Prostate gland (tissue), 2 donors: ENCODE data around the gene NEURL1. TPM values are rescaled to one million over a fixed set of nuclear protein-coding genes. Genes with fewer than 3 reads are reported as not detected.

Experiments used
- DNase-seq: peaks from one replicate; pipeline ENCODE4 v3.0.0-alpha.2; 2019; ENCODE audit warnings: low spot score
- H3K27ac ChIP-seq, 2 donors: fragments of 200-600 bp; sonication (generic); 2 replicates each; pipeline ENCODE4 v1.5.1; 2017 to 2019
- H3K27me3 ChIP-seq: fragments of 200-600 bp; sonication (generic); replicated peaks from 2 replicates; pipeline ENCODE4 v1.5.1; 2019; ENCODE audit not compliant: insufficient read depth
- H3K36me3 ChIP-seq, 2 donors: fragments of 200-600 bp; sonication (generic); 1 replicate in 1 of 2; 2 replicates in 1 of 2; pipeline versions ENCODE4 v1.5.1 to v1.8.1; 2017 to 2019
- H3K4me1 ChIP-seq: fragments of 200-600 bp; sonication (generic); replicated peaks from 2 replicates; pipeline ENCODE4 v1.5.1; 2019
- H3K4me3 ChIP-seq, 2 donors: fragments of 200-600 bp; sonication (generic); 2 replicates each; pipeline ENCODE4 v1.5.1; 2017 to 2019
- H3K9me3 ChIP-seq: fragments of 200-600 bp; sonication (generic); 2 replicates; pipeline ENCODE4 v1.5.1; 2017
- POLR2A ChIP-seq: fragments of 450-650 bp; IDR thresholded peaks from one replicate; pipeline ENCODE4 v1.6.1; 2016; ENCODE audit warnings: antibody characterized with exemption, mild to moderate bottlenecking
- POLR2AphosphoS5 ChIP-seq: sonication (generic); formaldehyde crosslinking; IDR thresholded peaks from one replicate; pipeline ENCODE4 v1.6.1; 2017; ENCODE audit warnings: antibody characterized with exemption
- WGBS: methylation state at CpG from one replicate; pipeline ENCODE4 v1.1.5; 2018; 5-methylcytosine and 5-hydroxymethylcytosine counted together
- intact Hi-C: fragments of 100-400 bp; cut with DNase I; formaldehyde crosslinking; loops from one replicate; pipeline ENCODE4 v1.14.2; 2022
- total RNA-seq, 2 donors: library from RNA; depleted of rRNA; stranded (reverse); fragments of >200 nt; gene quantifications; one replicate each; pipeline ENCODE4 v1.1.0, GENCODE V29; 2016
- TF ChIP-seq, protein P1 (sequence below), 4 experiments: fragments of 200-600 bp in 2 of 4; fragments of 450-650 bp in 2 of 4; sonication (generic) in 2 of 4; IDR thresholded peaks; 1 replicate in 3 of 4; 2 replicates in 1 of 4; pipeline ENCODE4 v1.5.1; 2016 to 2019; ENCODE audit warnings: antibody characterized with exemption in 4 of 4, mild to moderate bottlenecking in 2 of 4, moderate library complexity in 2 of 4

Gene NEURL1
- total RNA-seq, 2 donors from 2014 or later = 0.96 to 10.5 TPM

DNA sequence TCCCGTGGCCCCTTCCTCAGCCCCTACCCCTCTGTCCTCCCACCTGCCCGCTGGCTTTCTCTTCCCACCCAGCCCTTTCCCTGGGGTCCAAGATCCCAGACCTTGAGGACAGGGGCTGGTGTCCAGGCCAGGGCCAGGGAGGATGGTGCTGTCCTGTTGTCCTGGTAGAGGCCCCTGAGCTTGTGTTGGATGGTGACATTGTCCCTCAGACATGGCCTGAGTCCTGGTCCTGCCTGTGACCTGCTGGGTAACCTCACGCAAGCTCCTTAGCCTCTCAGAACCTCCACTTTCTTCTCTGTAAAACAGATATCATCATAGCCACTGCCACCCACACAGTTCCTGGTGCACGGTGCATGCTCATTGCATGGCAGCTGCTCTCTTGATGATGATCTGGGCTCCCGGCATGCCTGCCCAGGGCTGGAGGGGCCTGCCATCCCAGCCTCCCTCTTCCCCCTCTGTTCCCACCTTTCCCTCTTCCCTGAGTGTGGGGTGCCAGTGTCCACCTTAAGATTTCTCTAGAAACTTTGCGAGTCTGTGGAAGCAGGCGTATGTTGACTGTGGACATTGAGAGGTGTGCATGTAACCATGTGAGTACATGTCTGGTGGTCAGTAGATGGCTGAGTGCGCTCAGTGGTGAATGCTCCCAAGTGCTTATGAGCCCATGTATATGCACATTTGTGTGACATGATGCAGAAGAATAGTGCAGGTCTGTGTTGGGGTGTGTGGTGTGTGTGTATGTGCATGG, 60.4 kb downstream of the NEURL1 start:
- no peaks in the 10 kb centered on the region for H3K9me3 ChIP-seq
- H3K36me3 ChIP-seq = no peaks in the 10 kb centered on the region
- no peaks in the 10 kb centered on the region for H3K4me1 ChIP-seq
- no peak overlapping the region for H3K27ac ChIP-seq
- no peak for DNase-seq
- 91% methylated on average over 8 of the region's 8 CpGs for WGBS
- TF ChIP-seq, protein P1, sequence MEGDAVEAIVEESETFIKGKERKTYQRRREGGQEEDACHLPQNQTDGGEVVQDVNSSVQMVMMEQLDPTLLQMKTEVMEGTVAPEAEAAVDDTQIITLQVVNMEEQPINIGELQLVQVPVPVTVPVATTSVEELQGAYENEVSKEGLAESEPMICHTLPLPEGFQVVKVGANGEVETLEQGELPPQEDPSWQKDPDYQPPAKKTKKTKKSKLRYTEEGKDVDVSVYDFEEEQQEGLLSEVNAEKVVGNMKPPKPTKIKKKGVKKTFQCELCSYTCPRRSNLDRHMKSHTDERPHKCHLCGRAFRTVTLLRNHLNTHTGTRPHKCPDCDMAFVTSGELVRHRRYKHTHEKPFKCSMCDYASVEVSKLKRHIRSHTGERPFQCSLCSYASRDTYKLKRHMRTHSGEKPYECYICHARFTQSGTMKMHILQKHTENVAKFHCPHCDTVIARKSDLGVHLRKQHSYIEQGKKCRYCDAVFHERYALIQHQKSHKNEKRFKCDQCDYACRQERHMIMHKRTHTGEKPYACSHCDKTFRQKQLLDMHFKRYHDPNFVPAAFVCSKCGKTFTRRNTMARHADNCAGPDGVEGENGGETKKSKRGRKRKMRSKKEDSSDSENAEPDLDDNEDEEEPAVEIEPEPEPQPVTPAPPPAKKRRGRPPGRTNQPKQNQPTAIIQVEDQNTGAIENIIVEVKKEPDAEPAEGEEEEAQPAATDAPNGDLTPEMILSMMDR (IDR thresholded peaks at IDR 0.05) = no peak
- TF ChIP-seq POLR2A = no peak
- no peak for TF ChIP-seq POLR2AphosphoS5
- no peaks in the 10 kb centered on the region for H3K27me3 ChIP-seq
- intact Hi-C loops = no loop called here
- H3K4me3 ChIP-seq = no peak overlapping the region

DNA sequence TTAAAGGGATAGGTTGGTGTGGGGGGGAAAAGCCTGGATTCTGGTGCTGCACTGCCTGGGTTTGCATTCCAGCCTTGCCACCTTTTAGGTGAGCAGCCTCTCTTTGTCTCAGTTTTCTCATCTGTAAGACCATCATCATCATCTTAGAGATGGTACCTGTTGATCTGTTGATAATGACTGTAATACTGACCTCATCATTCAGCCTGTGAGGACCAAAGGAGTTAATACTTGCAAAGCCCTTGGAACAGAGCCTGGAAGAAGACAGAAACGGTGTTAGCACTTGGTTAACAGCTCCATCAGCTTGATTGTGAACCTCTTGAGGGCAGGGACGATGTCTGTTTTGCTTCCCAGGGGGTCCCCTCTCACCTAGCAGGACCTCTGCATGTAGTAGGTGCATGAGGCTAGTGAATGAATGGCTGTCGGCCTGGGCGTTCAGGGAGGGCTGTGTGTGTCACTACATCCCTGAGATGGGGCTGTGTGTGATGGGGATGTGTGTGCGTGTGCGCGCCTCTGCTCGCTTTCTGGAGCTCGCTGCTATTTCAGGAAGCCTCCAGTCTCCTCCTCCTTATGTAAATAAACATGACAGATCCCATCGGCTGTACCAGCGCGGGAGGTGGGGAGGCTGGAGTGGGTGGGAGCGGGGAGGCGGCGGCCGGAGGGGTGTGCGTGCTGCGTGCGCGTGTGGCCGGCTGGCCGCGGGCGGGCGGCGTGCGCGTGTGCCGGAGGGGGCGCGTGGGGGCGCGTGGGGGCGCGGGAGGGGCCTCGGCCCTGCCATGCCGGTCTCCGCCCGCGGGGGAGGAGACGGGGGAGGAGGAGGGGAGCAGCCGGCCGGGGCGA, 61.2 kb downstream of the NEURL1 start:
- peak; percentile 39 for DNase-seq
- Histone ChIP-seq H3K36me3 (no peaks in the 10 kb centered on the region), H3K4me3 (peak overlapping the region; percentile 34 to 35), H3K27ac (no peak overlapping the region), H3K27me3 (no peaks in the 10 kb centered on the region), H3K4me1 (no peaks in the 10 kb centered on the region), H3K9me3 (no peaks in the 10 kb centered on the region)
- peak; percentile 30 for TF ChIP-seq POLR2AphosphoS5
- TF ChIP-seq, protein P1 (IDR thresholded peaks at IDR 0.05) = no peak
- 3% methylated on average over 41 of the region's 44 CpGs for WGBS
- intact Hi-C loops = no loop called here

DNA sequence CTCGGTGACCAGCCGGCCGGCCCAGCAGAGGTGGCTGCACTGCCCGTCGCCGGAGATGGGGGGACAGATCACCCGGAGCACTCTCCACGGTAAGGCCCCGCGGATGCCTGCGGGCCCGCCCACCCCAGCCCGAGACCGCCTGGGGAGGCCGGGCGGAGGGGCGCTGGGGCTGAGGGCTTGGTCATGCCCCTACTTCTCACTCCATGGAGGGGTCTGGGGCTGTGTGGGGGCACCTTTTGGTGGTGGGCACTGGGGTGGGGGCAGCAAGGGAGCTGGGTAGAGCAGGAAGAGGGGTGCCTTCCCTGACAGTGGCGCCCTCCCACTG, 61.8 kb downstream of the NEURL1 start:
- no peak for DNase-seq
- no peak for TF ChIP-seq POLR2AphosphoS5
- TF ChIP-seq POLR2A = no peak
- TF ChIP-seq, protein P1 (IDR thresholded peaks at IDR 0.05) = no peak
- H3K36me3 ChIP-seq = no peaks in the 10 kb centered on the region
- no peaks in the 10 kb centered on the region for H3K9me3 ChIP-seq
- H3K4me3 ChIP-seq = peak overlapping the region; percentile 34 to 35
- H3K27ac ChIP-seq = no peak overlapping the region
- H3K4me1 ChIP-seq = no peaks in the 10 kb centered on the region
- 5% methylated on average over 18 of the region's 18 CpGs for WGBS
- intact Hi-C loops = no loop called here
- no peaks in the 10 kb centered on the region for H3K27me3 ChIP-seq

DNA sequence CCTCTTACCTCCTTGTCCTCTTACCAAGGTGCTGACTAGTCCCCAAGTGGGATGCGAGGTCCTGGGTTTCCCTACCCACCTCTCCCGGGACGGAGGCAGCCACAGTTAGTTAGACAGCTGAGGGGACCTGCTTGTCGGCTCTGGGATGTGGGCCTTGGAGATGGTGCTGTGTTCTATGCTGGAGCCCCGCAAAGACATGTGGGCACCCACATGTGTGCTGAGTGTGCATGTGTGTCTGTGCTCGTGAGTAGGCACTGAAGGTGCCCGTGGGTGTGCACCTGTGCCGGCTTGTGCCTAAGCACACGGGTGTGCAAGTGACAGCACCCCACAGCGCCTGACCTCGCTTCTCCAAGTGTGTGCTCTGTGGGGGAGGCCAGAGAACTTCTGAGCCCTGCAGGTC, 62.2 kb downstream of the NEURL1 start:
- peak overlapping the region in 1 of 2 donors; percentile 35 for H3K4me3 ChIP-seq
- H3K36me3 ChIP-seq = no peaks in the 10 kb centered on the region
- no peaks in the 10 kb centered on the region for H3K27me3 ChIP-seq
- no peak for DNase-seq
- no peaks in the 10 kb centered on the region for H3K4me1 ChIP-seq
- no peaks in the 10 kb centered on the region for H3K9me3 ChIP-seq
- TF ChIP-seq POLR2AphosphoS5 = no peak
- TF ChIP-seq POLR2A = no peak
- TF ChIP-seq, protein P1 (IDR thresholded peaks at IDR 0.05) = no peak
- no peak overlapping the region for H3K27ac ChIP-seq
- 47% methylated on average over 11 of the region's 11 CpGs for WGBS
- intact Hi-C loops = no loop called here
